Measurements from ENCODE around the gene SEMA3G.

Gene SEMA3G

DNA sequence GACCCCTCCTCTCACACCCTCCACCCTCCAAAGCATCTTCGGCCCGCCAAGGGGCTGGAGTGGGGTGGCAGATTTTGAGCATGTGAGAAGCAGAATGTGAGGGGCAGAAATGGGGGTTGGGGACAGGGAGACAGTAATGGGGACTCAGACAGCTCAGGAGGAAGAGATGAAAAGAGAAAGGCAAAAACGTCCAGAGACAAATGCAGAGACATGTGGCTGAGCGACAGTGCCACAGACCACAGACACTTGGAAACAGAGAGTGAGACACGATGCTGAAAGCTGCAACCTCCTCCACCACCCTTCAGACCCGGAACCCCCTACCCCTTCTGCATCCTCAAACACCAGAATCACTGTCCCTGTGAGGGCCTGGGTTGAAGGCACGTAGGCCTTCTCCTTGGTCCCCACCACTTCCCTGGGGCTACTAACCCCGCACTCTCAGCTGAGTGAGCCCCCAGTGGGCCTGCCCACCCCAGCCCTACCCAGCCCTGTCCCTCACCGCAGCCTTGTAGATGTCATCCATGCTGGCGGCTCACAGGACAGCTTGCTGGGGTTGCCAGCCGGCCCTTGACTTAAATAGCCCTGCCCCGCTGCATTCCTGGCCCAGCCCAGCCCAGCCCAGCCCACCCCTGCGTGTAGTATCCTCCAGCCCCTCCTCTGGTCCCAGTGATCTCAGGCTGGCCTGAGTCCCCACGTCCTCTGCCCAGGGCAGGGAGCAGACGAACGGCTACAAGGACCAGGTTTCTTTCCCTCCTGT lies 8.8 kb upstream of the SEMA3G start, which contains the start of gene TNNC1:
Gene TNNC1, minus strand, starts transcription at position 546 of the 754 bp plus-strand sequence. Its CDS starts 26 bp downstream, at position 520.
- Histone ChIP-seq H3K4me3 (ENCODE audit: low read depth in 1 of 2, low read length in 1 of 2) (peak within 1 kb of the TSS; percentile 87 to 88), H3K36me3 (peaks cover 4% of the 10 kb centered on the region), H3K9me3 (no peaks in the 10 kb centered on the region), H3K27ac (peak within 1 kb of the TSS; percentile 82), H3K27me3 (no peaks in the 10 kb centered on the region), H3K4me1 (ENCODE audit: control insufficient read depth in 1 of 2, insufficient read depth in 1 of 2, low read depth in 1 of 2, low read length in 1 of 2) (peaks cover 28 to 36% of the 10 kb centered on the region in 2 experiments)
- TF ChIP-seq, protein P1, sequence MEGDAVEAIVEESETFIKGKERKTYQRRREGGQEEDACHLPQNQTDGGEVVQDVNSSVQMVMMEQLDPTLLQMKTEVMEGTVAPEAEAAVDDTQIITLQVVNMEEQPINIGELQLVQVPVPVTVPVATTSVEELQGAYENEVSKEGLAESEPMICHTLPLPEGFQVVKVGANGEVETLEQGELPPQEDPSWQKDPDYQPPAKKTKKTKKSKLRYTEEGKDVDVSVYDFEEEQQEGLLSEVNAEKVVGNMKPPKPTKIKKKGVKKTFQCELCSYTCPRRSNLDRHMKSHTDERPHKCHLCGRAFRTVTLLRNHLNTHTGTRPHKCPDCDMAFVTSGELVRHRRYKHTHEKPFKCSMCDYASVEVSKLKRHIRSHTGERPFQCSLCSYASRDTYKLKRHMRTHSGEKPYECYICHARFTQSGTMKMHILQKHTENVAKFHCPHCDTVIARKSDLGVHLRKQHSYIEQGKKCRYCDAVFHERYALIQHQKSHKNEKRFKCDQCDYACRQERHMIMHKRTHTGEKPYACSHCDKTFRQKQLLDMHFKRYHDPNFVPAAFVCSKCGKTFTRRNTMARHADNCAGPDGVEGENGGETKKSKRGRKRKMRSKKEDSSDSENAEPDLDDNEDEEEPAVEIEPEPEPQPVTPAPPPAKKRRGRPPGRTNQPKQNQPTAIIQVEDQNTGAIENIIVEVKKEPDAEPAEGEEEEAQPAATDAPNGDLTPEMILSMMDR (IDR thresholded peaks at IDR 0.05), result no peak

DNA sequence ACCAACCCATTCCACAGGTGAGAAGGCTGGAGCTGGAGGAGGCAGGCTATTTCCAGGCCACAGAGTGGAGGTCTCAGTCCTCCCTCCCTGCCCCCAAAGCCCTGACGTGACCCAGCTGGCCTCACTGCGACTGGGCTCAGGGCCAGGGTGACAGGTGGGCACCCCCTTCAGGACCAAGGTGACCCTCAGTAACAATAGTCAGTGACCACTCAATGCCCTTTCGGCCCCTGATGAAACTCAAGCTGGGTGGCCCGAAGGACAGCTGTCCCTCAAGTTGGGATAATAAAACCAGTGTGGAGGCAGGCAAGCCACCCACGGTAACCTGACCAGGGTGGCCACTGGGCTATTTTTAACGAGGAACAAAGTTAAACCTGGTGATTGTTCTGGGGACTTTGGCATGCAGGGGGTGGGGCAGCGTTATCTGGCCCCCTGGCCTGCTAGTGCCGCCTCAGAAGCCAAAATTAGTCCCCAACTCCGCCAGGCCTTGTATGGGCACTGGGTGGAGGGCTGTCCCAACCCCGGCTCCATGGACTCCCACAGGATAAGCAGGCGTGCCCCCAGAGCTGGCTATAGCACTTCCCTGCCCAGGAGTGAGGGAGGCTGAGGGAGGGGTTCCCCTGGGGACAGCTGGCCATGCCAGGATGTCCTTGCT lies 7.8 kb upstream of the SEMA3G start:
- Histone ChIP-seq H3K4me1 (ENCODE audit: control insufficient read depth in 1 of 2, insufficient read depth in 1 of 2, low read depth in 1 of 2, low read length in 1 of 2) (peaks cover 25 to 32% of the 10 kb centered on the region in 2 experiments), H3K4me3 (ENCODE audit: low read depth in 1 of 2, low read length in 1 of 2) (no peak overlapping the region), H3K9me3 (no peaks in the 10 kb centered on the region), H3K27me3 (no peaks in the 10 kb centered on the region), H3K27ac (no peak overlapping the region), H3K36me3 (no peaks in the 10 kb centered on the region)
- TF ChIP-seq, protein P1 (IDR thresholded peaks at IDR 0.05), result no peak

DNA sequence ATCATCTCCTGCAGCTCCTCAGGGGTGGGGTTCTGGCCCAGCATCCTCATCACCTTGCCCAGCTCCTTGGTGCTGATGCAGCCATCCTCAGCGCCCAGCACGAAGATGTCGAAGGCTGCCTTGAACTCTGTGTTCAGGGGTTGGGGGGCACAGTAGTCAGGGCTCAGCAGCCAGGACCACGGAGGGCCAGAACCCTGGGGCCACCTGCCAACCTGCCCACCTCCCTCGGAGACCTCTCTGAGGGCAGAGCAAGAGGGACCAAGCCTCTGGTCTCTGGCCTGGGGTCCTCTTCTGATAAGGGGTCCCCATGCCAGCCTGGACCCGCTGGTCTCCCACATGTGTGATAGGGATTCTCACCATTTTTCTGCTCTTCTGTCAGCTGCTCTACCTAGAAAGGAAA lies 7.2 kb upstream of the SEMA3G start:
- TF ChIP-seq, protein P1 (IDR thresholded peaks at IDR 0.05), result no peak
- H3K4me1 ChIP-seq (ENCODE audit: control insufficient read depth in 1 of 2, insufficient read depth in 1 of 2, low read depth in 1 of 2, low read length in 1 of 2), result peaks cover 20 to 27% of the 10 kb centered on the region in 2 experiments
- H3K27me3 ChIP-seq, result no peaks in the 10 kb centered on the region
- H3K9me3 ChIP-seq, result no peaks in the 10 kb centered on the region
- no peak overlapping the region for H3K4me3 ChIP-seq (ENCODE audit: low read depth in 1 of 2, low read length in 1 of 2)
- no peaks in the 10 kb centered on the region for H3K36me3 ChIP-seq
- no peak overlapping the region for H3K27ac ChIP-seq

DNA sequence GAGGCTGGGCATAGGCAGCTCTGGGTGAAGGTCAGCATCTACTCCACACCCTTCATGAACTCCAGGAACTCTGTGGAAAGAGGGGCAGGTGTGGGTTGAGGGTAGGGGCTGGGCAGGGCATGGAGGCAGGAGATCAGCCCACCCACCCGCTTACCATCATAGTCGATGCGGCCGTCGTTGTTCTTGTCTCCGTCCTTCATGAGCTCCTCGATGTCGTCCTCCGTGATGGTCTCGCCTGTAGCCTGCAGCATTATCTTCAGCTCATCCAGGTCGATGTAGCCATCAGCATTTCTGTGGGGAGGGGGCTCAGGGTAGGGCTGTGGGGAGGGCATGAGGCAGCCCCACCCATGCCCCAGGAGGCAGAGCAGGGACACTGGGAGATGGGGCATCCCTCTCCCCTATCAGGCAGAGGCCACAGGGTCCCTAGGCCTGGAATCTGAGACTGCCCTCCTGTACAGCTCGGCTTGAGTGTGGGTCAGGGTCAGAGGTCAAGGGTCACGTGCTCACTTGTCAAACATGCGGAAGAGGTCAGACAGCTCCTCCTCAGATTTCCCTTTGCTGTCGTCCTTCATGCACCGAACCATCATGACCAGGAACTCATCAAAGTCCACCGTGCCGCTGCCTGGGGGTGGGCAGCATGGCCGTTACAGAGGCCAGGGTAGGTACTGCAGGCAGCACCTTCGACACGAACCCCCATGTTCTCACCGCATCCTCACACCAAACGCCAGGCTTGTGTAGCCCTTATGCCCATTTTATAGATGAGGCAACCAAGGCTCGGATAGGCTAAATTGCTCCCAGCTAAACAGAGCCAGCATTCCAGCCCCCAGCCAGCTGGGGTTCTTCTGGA lies 6.6 kb upstream of the SEMA3G start:
- no peak overlapping the region for H3K27ac ChIP-seq
- H3K9me3 ChIP-seq, result no peaks in the 10 kb centered on the region
- peaks cover 13 to 20% of the 10 kb centered on the region in 2 experiments for H3K4me1 ChIP-seq (ENCODE audit: control insufficient read depth in 1 of 2, insufficient read depth in 1 of 2, low read depth in 1 of 2, low read length in 1 of 2)
- TF ChIP-seq, protein P1 (IDR thresholded peaks at IDR 0.05), result no peak
- H3K4me3 ChIP-seq (ENCODE audit: low read depth in 1 of 2, low read length in 1 of 2), result no peak overlapping the region
- no peaks in the 10 kb centered on the region for H3K27me3 ChIP-seq
- H3K36me3 ChIP-seq, result no peaks in the 10 kb centered on the region

DNA sequence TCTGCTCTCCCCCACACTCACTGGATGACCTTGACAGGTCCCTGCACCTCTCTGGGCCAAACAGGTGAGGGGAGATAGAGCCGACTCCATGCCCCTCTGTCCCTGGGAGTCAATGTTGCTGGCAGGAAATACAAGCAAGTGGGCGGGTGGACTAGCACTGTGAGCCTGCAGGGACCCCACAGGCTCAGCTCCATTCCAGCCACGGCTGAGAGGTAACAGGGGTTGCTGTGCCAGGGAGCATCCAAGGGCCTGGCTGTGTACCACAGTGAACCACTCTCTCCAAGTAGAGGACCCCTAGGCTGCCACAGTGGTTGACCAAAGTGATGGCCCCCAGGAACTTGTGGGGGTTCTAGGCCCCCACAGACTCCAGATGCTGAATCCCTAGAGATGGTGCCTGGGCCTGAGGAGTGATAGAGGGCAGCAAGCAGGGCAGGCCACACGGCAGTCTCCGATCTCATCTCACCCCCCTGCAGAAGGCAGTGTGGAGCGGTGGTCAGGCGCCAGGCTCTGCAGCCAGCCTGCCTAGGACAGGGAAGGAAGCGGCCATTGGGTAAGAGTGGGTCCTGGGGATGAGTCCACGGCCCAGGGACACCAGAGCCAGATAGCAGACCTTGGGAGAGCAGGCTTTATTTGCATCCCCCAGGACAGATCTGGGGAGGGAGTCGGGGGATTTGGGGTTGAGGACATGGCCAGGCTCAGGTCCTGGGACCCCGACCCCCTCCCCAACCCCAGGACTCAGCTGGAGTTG lies 5.8 kb upstream of the SEMA3G start:
- no peaks in the 10 kb centered on the region for H3K27me3 ChIP-seq
- TF ChIP-seq, protein P1 (IDR thresholded peaks at IDR 0.05), result no peak
- H3K36me3 ChIP-seq, result no peaks in the 10 kb centered on the region
- H3K4me1 ChIP-seq (ENCODE audit: control insufficient read depth in 1 of 2, insufficient read depth in 1 of 2, low read depth in 1 of 2, low read length in 1 of 2), result peaks cover 7 to 12% of the 10 kb centered on the region in 2 experiments
- no peaks in the 10 kb centered on the region for H3K9me3 ChIP-seq
- no peak overlapping the region for H3K27ac ChIP-seq
- no peak overlapping the region for H3K4me3 ChIP-seq (ENCODE audit: low read depth in 1 of 2, low read length in 1 of 2)
